ENCODE results near the gene KBTBD7. TPM values are rescaled to one million over a fixed set of nuclear protein-coding genes. Genes with fewer than 3 reads are reported as not detected.

KBTBD7 gene
- total and polyA plus RNA-seq, 9 of the 15 experiments (the other 6 are each of a cell fraction or from before 2014, with no cell fraction given): 1.8 to 4.4 (median 3.3) TPM

GRCh38 chr13:41212881-41213280 is 18.5 kb upstream of the KBTBD7 start (continued):
- TF ChIP-seq TGIF2 (CRISPR knock-in tag; IDR thresholded peaks at IDR 0.05): no peak
- TF ChIP-seq ZNF561 (CRISPR knock-in tag; conservative IDR thresholded peaks at IDR 0.05): no peak

GRCh38 chr13:41211062-41211461 is 16.7 kb upstream of the KBTBD7 start:
- 96% methylated on average over 2 of the region's 2 CpGs for WGBS (ENCODE audit: insufficient coverage, low coverage, missing lambda C conversion rate)

More at GRCh38 chr13:41211062-41211461, 16.7 kb upstream of the KBTBD7 start:
- Histone ChIP-seq H3K9ac (ENCODE audit: insufficient read depth in 1 of 2, low read depth in 2 of 2, low read length in 2 of 2) (no peak overlapping the region), H3K4me2 (ENCODE audit: insufficient read depth, low read length) (no peak overlapping the region), H3K9me1 (ENCODE audit: control insufficient read depth, insufficient read depth, low read length) (no peaks in the 10 kb centered on the region), H3K4me3 (no peak overlapping the region), H4K20me1 (replicated peaks; ENCODE audit: control insufficient read depth, insufficient read depth, low read length) (no peaks in the 10 kb centered on the region), H3K27me3 (ENCODE audit: control insufficient read depth in 2 of 2, insufficient read depth in 2 of 2, low read length in 2 of 2) (no peaks in the 10 kb centered on the region), H3K9me3 (replicated peaks; ENCODE audit: control insufficient read depth, insufficient read depth, low read depth, low read length) (no peaks in the 10 kb centered on the region; the same call in 1 of the 2 replicates), H3K4me1 (replicated peaks in 1 of 2; ENCODE audit: control insufficient read depth in 2 of 2, insufficient read depth in 2 of 2, low read length in 2 of 2) (no peaks in the 10 kb centered on the region), H3K79me2 (ENCODE audit: control insufficient read depth, insufficient read depth, low read length) (no peaks in the 10 kb centered on the region), H2AFZ (ENCODE audit: low read depth, low read length) (no peak overlapping the region), H3K36me3 (ENCODE audit: control insufficient read depth, insufficient read depth, low read length) (no peaks in the 10 kb centered on the region), H3K27ac (ENCODE audit: extremely low read depth, low read depth, low read length) (no peak overlapping the region)
- intact Hi-C loops (cut with micrococcal nuclease) (no loop called here), in situ Hi-C loops (cut with MboI) (no loop called here)
- TF ChIP-seq SNAPC5 (CRISPR knock-in tag; IDR thresholded peaks at IDR 0.05): no peak
- peak; percentile 99 for TF ChIP-seq ZNF507 (tag; conservative IDR thresholded peaks at IDR 0.05)
- no peak for TF ChIP-seq FOSL1 (tag; conservative IDR thresholded peaks at IDR 0.05)
- TF ChIP-seq ZNF354B (CRISPR knock-in tag; IDR thresholded peaks at IDR 0.05): peak; percentile 91
- TF ChIP-seq ZNF282 (CRISPR knock-in tag; IDR thresholded peaks at IDR 0.05): no peak
- TF ChIP-seq TAF9B (IDR thresholded peaks at IDR 0.05; ENCODE audit: partially characterized antibody): no peak
- TF ChIP-seq SMARCB1 (IDR thresholded peaks at IDR 0.05; ENCODE audit: insufficient read length, low read depth): no peak
- peak; percentile 61 for TF ChIP-seq RBM25 (IDR thresholded peaks at IDR 0.05; ENCODE audit: low read depth, low read length, severe bottlenecking)
- no peak for TF ChIP-seq KLF16 (IDR thresholded peaks at IDR 0.05)
- no peak for TF ChIP-seq MED1 (CRISPR knock-in tag; IDR thresholded peaks at IDR 0.05; ENCODE audit: borderline replicate concordance)
- no peak for TF ChIP-seq TCFL5 (CRISPR knock-in tag; conservative IDR thresholded peaks at IDR 0.05)
- TF ChIP-seq IRF2 (CRISPR knock-in tag; IDR thresholded peaks at IDR 0.05): no peak
- no peak for ATAC-seq
- FAIRE-seq: no peak
- no peak for DNase-seq (ENCODE audit: extremely low read depth in 1 of 4, low spot score in 3 of 4)
- BruUV-seq (replicated peaks): no TSS peak
- CTCF ChIA-PET (ENCODE audit: low intra/inter-chr PET ratio): no interaction called here
- POLR2A ChIA-PET: no interaction called here
